OCI-LY3 (cell line): Measurements from ENCODE around the gene ZBTB45.

Experiments used
- H2AFZ ChIP-seq: fragments of 200-600, 300-600 bp; shearing (Covaris generic); 2 replicates; pipeline ENCODE4 v1.6.0; 2014; ENCODE audit warnings: antibody characterized with exemption, low read depth, low read length
- H3K27ac ChIP-seq: fragments of 200-600, 300-600 bp; sonication (generic); 2 replicates; pipeline ENCODE4 v1.5.1; 2014; ENCODE audit warnings: mild to moderate bottlenecking, low read length, moderate library complexity, mixed read lengths
- H3K27me3 ChIP-seq: fragments of 200-600, 300-600 bp; sonication (generic); 2 replicates; pipeline ENCODE4 v1.6.1; 2014; ENCODE audit warnings: low read depth, low read length, mixed read lengths
- H3K36me3 ChIP-seq: fragments of 200-600, 300-600 bp; sonication (generic); replicated peaks from 2 replicates; pipeline ENCODE3; 2014; ENCODE audit warnings: low read depth, low read length, mixed read lengths
- H3K4me1 ChIP-seq: fragments of 300-600, 200-600 bp; sonication (generic); 2 replicates; pipeline ENCODE4 v1.6.1; 2014; ENCODE audit warnings: low read length, mixed read lengths
- H3K4me2 ChIP-seq: fragments of 200-600, 300-600 bp; sonication (generic); 2 replicates; pipeline ENCODE4 v1.6.1; 2014; ENCODE audit warnings: low read length, mixed read lengths
- H3K4me3 ChIP-seq: fragments of 300-600, 200-600 bp; sonication (generic); 2 replicates; pipeline ENCODE4 v1.5.1; 2014; ENCODE audit warnings: antibody characterized with exemption, mild to moderate bottlenecking, low read length, moderate library complexity
- H3K79me2 ChIP-seq: fragments of 300-600, 200-600 bp; shearing (Covaris generic); 2 replicates; pipeline ENCODE4 v1.6.1; 2014; ENCODE audit warnings: mild to moderate bottlenecking, low read length, mixed read lengths
- H3K9ac ChIP-seq: fragments of 300-600, 200-600 bp; shearing (Covaris generic); 2 replicates; pipeline ENCODE4 v1.6.0; 2014; ENCODE audit warnings: mild to moderate bottlenecking, low read length, moderate library complexity
- H3K9me3 ChIP-seq: fragments of 200-600, 300-600 bp; shearing (Covaris generic); 2 replicates; pipeline ENCODE4 v1.6.1; 2014; ENCODE audit warnings: low read length, mixed read lengths; ENCODE audit not compliant: insufficient read depth
- H4K20me1 ChIP-seq: fragments of 200-600, 300-600 bp; sonication (generic); 2 replicates; pipeline ENCODE4 v1.6.1; 2016; ENCODE audit warnings: low read length, mixed read lengths; ENCODE audit not compliant: insufficient read depth
- EZH2phosphoT487 ChIP-seq: fragments of 200-600 bp; shearing (Covaris generic); IDR thresholded peaks from 2 replicates; pipeline ENCODE4 v1.6.1; 2018; ENCODE audit warnings: antibody characterized with exemption, mixed run types, low read depth
- TF ChIP-seq, protein P1 (sequence below): fragments of 200-600, 300-600 bp; sonication (generic); IDR thresholded peaks from 2 replicates; pipeline ENCODE4 v1.5.1; 2014; ENCODE audit warnings: antibody characterized with exemption, low read length, low read depth

Gene ZBTB45

DNA sequence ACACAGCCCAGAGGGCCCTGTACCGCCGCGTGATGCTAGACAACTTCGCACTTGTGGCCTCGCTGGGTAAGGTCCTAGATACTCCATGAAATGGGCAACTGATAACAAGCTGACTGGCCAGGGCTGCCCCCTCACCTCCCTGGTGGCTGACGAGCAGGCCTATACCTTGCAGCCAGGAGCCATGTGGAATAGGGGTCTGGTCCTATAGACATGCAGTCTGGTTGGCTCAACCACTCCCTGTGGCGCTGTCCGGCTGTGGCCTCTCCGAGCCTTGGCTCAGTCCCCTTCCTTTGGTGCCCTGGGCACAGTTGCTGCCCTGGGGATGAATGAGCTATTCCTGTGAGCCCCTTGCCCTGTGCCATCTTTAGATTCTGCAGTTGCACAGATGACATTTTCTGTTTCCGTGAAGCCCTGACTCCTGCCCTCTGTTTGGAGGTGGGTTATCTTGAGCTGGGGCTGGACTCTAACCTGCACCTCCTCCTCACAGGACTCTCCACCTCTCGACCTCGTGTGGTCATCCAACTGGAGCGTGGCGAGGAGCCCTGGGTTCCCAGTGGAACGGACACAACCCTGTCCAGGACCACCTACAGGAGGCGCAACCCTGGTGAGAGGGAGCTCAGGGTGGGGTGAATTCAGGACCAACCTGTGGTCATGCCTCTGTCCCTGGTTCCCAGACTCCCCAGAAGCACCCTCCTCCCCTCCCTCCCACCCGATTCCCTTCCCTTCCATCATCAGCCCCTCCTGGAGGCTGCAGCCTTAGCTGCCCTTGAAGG lies 50.2 kb downstream of the ZBTB45 start:
- Histone ChIP-seq H3K36me3 (peaks cover 10% of the 10 kb centered on the region), H2AFZ (no peak overlapping the region), H3K27me3 (peaks cover 2% of the 10 kb centered on the region; the same call in 1 of the 2 replicates), H3K4me3 (no peak overlapping the region), H3K27ac (no peak overlapping the region), H3K79me2 (peaks cover 9% of the 10 kb centered on the region), H3K4me2 (no peak overlapping the region), H4K20me1 (peaks cover 11% of the 10 kb centered on the region; the same call in 1 of the 2 replicates), H3K4me1 (peaks cover 15% of the 10 kb centered on the region), H3K9ac (no peak overlapping the region), H3K9me3 (no peaks in the 10 kb centered on the region)
- TF ChIP-seq, protein P1, sequence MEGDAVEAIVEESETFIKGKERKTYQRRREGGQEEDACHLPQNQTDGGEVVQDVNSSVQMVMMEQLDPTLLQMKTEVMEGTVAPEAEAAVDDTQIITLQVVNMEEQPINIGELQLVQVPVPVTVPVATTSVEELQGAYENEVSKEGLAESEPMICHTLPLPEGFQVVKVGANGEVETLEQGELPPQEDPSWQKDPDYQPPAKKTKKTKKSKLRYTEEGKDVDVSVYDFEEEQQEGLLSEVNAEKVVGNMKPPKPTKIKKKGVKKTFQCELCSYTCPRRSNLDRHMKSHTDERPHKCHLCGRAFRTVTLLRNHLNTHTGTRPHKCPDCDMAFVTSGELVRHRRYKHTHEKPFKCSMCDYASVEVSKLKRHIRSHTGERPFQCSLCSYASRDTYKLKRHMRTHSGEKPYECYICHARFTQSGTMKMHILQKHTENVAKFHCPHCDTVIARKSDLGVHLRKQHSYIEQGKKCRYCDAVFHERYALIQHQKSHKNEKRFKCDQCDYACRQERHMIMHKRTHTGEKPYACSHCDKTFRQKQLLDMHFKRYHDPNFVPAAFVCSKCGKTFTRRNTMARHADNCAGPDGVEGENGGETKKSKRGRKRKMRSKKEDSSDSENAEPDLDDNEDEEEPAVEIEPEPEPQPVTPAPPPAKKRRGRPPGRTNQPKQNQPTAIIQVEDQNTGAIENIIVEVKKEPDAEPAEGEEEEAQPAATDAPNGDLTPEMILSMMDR = no peak
- TF ChIP-seq EZH2phosphoT487 = no peak

DNA sequence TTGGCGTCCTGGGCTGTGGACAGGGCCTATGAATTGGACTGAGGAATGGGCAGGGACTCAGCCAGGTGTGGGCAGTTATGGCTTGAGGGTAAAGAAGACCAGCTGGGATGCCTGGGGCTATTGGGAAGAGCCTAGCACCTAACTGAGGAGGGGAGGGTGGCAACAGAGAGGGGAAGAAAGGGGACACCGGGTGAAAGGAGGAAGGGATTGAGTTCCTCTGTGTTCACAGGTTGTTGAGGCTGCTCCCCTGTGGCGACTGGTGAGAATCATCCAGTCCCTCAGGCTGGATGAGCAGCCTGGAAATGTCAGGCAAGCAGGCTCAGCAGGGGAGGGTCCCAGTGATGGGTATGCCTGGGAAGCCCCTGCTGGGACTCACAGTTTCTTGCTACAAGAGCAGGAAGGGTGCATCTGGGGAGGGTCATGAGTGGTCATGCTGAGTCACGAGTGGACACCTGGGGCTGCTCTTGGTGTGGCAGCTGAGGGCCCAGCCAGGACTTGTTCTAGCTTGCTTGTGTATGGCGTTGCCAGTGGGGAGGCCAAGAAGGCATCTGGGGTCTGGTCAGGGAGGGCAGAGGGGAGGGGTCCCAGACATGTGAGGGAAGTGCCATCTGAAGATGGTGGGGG lies 51.3 kb downstream of the ZBTB45 start:
- peaks cover 10% of the 10 kb centered on the region for H3K36me3 ChIP-seq
- H3K4me3 ChIP-seq = peak overlapping the region; percentile 55
- H3K27ac ChIP-seq = no peak overlapping the region
- no peak overlapping the region for H3K9ac ChIP-seq
- TF ChIP-seq EZH2phosphoT487 = no peak
- TF ChIP-seq, protein P1 = no peak
- peaks cover 19% of the 10 kb centered on the region for H3K4me1 ChIP-seq
- peaks cover 9% of the 10 kb centered on the region for H3K79me2 ChIP-seq
- H3K9me3 ChIP-seq = no peaks in the 10 kb centered on the region
- H3K4me2 ChIP-seq = peak overlapping the region; percentile 46
- H4K20me1 ChIP-seq = peaks cover 11% of the 10 kb centered on the region; the same call in 1 of the 2 replicates
- no peak overlapping the region for H2AFZ ChIP-seq
- H3K27me3 ChIP-seq = peaks cover 2% of the 10 kb centered on the region; the same call in 1 of the 2 replicates

DNA sequence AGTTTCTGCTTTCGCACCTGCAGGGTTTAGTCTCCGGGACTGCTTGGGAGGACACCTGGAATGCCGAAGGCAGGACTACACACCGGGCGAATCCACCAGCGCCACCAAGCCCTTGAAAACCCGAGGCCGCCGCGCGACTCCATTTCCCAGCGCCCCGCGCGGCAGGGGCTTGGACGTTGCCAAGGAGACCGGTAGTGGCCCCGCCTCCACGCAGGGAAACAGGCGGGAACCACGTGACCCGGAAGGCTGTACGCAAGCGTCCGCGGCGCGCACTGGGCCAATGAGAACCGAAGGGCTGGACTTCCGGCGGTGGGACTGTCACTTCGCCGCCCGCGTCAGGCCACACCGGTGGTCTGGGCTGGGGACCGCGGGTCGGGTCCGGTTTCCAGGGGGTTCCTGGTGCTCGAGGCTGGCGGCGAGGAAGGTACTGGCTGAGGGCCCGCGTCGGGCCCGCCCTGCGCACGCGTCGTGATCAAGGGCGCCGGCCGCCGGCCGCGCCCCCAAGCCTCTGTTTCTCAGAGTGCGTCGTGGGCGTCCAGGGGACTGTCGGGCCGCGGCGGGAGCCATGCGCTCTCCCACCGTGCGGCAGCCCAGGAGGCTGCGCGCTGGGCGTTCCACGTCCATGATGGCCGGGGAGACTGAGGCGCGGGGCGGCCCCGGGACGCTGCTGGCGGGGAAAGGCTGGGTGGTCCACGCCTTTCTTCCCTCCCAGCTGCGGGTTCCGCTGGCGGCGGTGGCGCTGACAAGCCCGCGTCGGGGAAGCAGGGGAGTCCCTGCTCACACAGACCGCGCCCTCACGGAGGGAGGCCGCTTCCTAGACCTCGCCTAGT lies 52.6 kb downstream of the ZBTB45 start, which contains the start of gene ZNF324:
TSS of gene ZNF324 (plus strand) at position 321 of the 830 bp plus-strand sequence. CDS start 2,106 bp downstream, outside the sequence.
- Histone ChIP-seq H4K20me1 (peaks cover 11% of the 10 kb centered on the region; the same call in 1 of the 2 replicates), H3K4me1 (peaks cover 19% of the 10 kb centered on the region), H3K79me2 (peaks cover 9% of the 10 kb centered on the region), H3K27ac (no peak within 1 kb of the TSS), H3K4me3 (peak within 1 kb of the TSS; percentile 81), H3K4me2 (peak within 1 kb of the TSS; percentile 83), H2AFZ (peak within 1 kb of the TSS; percentile 94), H3K9me3 (no peaks in the 10 kb centered on the region), H3K9ac (peak within 1 kb of the TSS; percentile 62), H3K36me3 (peaks cover under 1% of the 10 kb centered on the region), H3K27me3 (peaks cover 2% of the 10 kb centered on the region; the same call in 1 of the 2 replicates)
- TF ChIP-seq EZH2phosphoT487 = no peak
- TF ChIP-seq, protein P1 = peak; percentile 29; the same call in 1 of the 2 replicates
